Ovary (tissue), 3 donors: ENCODE results near the gene ANKRD50.

ENCODE experiments used
- EP300 ChIP-seq: sonication (generic); formaldehyde crosslinking; IDR thresholded peaks from one replicate; pipeline ENCODE4 v1.6.1; 2017; ENCODE audit warnings: antibody characterized with exemption
- TF ChIP-seq, protein P1 (sequence below), 3 donors: fragments of 450-650 bp in 2 of 3; fragments of 200-600 bp in 1 of 3; IDR thresholded peaks; one replicate each; pipeline versions ENCODE4 v1.5.1 to v1.8.0; 2016 to 2022; ENCODE audit warnings: antibody characterized with exemption in 3 of 3, mild to moderate bottlenecking in 1 of 3
- donor health status: DM: no; HTN: no; CAD: no.

DNA sequence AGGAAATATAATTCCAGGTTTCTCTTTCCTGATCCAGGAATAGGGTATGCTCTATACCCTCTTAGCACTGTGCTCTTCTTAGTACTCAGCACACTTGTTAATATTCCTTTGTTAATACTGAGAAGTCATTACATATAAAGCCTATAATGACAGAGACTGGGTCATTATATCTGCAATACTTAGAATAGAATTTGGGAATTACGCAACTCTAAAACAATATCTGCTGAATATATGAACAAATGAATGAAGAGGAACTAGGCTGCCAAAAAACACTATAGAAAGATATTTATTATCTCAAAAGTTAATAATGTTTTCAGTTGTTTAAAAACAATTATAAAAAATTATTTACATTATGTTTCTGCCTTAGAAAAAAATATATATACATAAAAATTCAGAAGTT lies 36.4 kb upstream of the ANKRD50 start:
- TF ChIP-seq, protein P1, sequence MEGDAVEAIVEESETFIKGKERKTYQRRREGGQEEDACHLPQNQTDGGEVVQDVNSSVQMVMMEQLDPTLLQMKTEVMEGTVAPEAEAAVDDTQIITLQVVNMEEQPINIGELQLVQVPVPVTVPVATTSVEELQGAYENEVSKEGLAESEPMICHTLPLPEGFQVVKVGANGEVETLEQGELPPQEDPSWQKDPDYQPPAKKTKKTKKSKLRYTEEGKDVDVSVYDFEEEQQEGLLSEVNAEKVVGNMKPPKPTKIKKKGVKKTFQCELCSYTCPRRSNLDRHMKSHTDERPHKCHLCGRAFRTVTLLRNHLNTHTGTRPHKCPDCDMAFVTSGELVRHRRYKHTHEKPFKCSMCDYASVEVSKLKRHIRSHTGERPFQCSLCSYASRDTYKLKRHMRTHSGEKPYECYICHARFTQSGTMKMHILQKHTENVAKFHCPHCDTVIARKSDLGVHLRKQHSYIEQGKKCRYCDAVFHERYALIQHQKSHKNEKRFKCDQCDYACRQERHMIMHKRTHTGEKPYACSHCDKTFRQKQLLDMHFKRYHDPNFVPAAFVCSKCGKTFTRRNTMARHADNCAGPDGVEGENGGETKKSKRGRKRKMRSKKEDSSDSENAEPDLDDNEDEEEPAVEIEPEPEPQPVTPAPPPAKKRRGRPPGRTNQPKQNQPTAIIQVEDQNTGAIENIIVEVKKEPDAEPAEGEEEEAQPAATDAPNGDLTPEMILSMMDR (IDR thresholded peaks at IDR 0.05) = no peak
- no peak for TF ChIP-seq EP300
